ENCODE results near the gene ZNF41.

ZNF41 gene

GRCh38 chrX:47489507-47490275 lies 6.7 kb upstream of the ZNF41 start:
- no peak for DNase-seq

- no peak for DNase-seq
These were observed 1.9 kb upstream of the ZNF41 start for GRCh38 chrX:47484885-47485284.

- DNase-seq, result peak; percentile 60
These were observed 565 bp upstream of the ZNF41 start for GRCh38 chrX:47483306-47484268.

- no peak for DNase-seq
These were observed 934 bp downstream of the ZNF41 start for GRCh38 chrX:47482065-47482511.

- DNase-seq, result no peak
These were observed 1.9 kb downstream of the ZNF41 start for GRCh38 chrX:47481160-47481559.

GRCh38 chrX:47480576-47480975 lies 2.4 kb downstream of the ZNF41 start:
- no peak for DNase-seq

- DNase-seq, result no peak
These were observed 7.5 kb downstream of the ZNF41 start for GRCh38 chrX:47475476-47475875.

- DNase-seq, result no peak
These were observed 15.9 kb downstream of the ZNF41 start for GRCh38 chrX:47467106-47467505.

- DNase-seq, result no peak
These were observed 22.5 kb downstream of the ZNF41 start for GRCh38 chrX:47460561-47460960.

- DNase-seq, result no peak
These were observed 24.5 kb downstream of the ZNF41 start for GRCh38 chrX:47458528-47458927.

- no peak for DNase-seq
These were observed 26.9 kb downstream of the ZNF41 start for GRCh38 chrX:47456080-47456479.

- no peak for DNase-seq
These were observed 30.9 kb downstream of the ZNF41 start for GRCh38 chrX:47452112-47452511.

GRCh38 chrX:47448165-47448806 lies 34.7 kb downstream of the ZNF41 start:
- no peak for DNase-seq

GRCh38 chrX:47447607-47448006 lies 35.4 kb downstream of the ZNF41 start:
- no peak for DNase-seq

GRCh38 chrX:47446971-47447370 lies 36.1 kb downstream of the ZNF41 start:
- no peak for DNase-seq

GRCh38 chrX:47446431-47446830 lies 36.6 kb downstream of the ZNF41 start:
- DNase-seq, result no peak

- DNase-seq, result no peak
These were observed 52.1 kb downstream of the ZNF41 start for GRCh38 chrX:47430925-47431324.

- no peak for DNase-seq
These were observed 60.6 kb downstream of the ZNF41 start for GRCh38 chrX:47422444-47422843.

- DNase-seq, result no peak
These were observed 62.1 kb downstream of the ZNF41 start for GRCh38 chrX:47420962-47421361.

- DNase-seq, result no peak
These were observed 62.8 kb downstream of the ZNF41 start for GRCh38 chrX:47420265-47420664.

- DNase-seq, result no peak
These were observed 69.8 kb downstream of the ZNF41 start for GRCh38 chrX:47413179-47413594.
